Ovary (tissue), 9 donors: ENCODE data around the gene FBLN7. TPM values are rescaled to one million over a fixed set of nuclear protein-coding genes. Genes with fewer than 3 reads are reported as not detected.

Experiments
- DNase-seq, 5 donors: peaks; one replicate each; pipeline ENCODE4 v3.0.0-alpha.2; 2019 to 2020
- H3K27ac ChIP-seq, 2 donors: fragments of 200-600 bp; one replicate each; pipeline versions ENCODE4 v1.5.1 to v1.8.0; 2019 to 2022
- H3K27me3 ChIP-seq: fragments of 200-600 bp; one replicate; pipeline ENCODE4 v1.8.0; 2022
- H3K36me3 ChIP-seq: fragments of 200-600 bp; sonication (generic); one replicate; pipeline ENCODE4 v1.5.1; 2019
- H3K4me1 ChIP-seq: one replicate; pipeline ENCODE4 v1.8.1; 2013; ENCODE audit warnings: mild to moderate bottlenecking, moderate library complexity; ENCODE audit not compliant: insufficient read depth
- H3K4me3 ChIP-seq: fragments of 200-600 bp; sonication (generic); one replicate; pipeline ENCODE4 v1.5.1; 2017
- H3K9me3 ChIP-seq, 2 donors: fragments of 200-600 bp in 1 of 2; sonication (generic) in 1 of 2; one replicate each; pipeline versions ENCODE4 v1.5.1 to v1.8.1; 2013 to 2019; ENCODE audit warnings: mild to moderate bottlenecking in 1 of 2, moderate library complexity in 1 of 2
- CTCF ChIP-seq, 3 donors: fragments of 450-650 bp in 2 of 3; fragments of 200-600 bp in 1 of 3; IDR thresholded peaks; one replicate each; pipeline versions ENCODE4 v1.5.1 to v1.8.0; 2016 to 2022; ENCODE audit warnings: antibody characterized with exemption in 3 of 3, mild to moderate bottlenecking in 1 of 3
- EP300 ChIP-seq: sonication (generic); formaldehyde crosslinking; IDR thresholded peaks from one replicate; pipeline ENCODE4 v1.6.1; 2017; ENCODE audit warnings: antibody characterized with exemption
- POLR2A ChIP-seq: fragments of 450-650 bp; IDR thresholded peaks from one replicate; pipeline ENCODE4 v1.6.1; 2017; ENCODE audit warnings: antibody characterized with exemption, mild to moderate bottlenecking, moderate library complexity
- WGBS, 3 donors: extraction: QIAGEN DNeasy Blood & Tissue Kit in 1 of 3; methylation state at CpG; one replicate each; pipeline versions ENCODE4 v1.1.5 to v1.1.7; 2013 to 2017; 5-methylcytosine and 5-hydroxymethylcytosine counted together
- intact Hi-C, 4 donors: fragments of 100-400 bp; cut with DNase I; formaldehyde crosslinking; loops; one replicate each; pipeline versions ENCODE4 v1.11.0 to v1.15.1; 2022 to 2023
- polyA plus RNA-seq, 2 donors: library from polyadenylated mRNA; stranded (reverse); fragments of 200-250 nt in 1 of 2; fragments of 350-450 nt in 1 of 2; fragmentation: Illumina TruSeq in 1 of 2; extraction: RNeasy Lipid Tissue Mini Kit (QIAGEN cat#74804) in 1 of 2; gene quantifications; one replicate each; pipeline ENCODE4 v1.2.3, GENCODE V29; 2013 to 2014
- total RNA-seq, 7 donors: library from RNA; depleted of rRNA in 2 of 7; stranded (reverse); fragments of >200 nt in 2 of 7; fragmentation: NEBNext Ultra II Directional in 3 of 7; extraction: Animal tissue kit (Norgen Biotek cat#: 25700) in 3 of 7; gene quantifications; one replicate each; pipeline versions ENCODE4 v1.1.0 to v1.2.4, GENCODE V29; 2016 to 2023
- donor health status: DM: no; HTN: no; CAD: no; lungs with moderate emphysema.
- donor health status: DM: no; HTN: no; CAD: no.
- donor health status: Bipolar disorder and iron deficiency.
- donor health status: DM: yes; HTN: yes; CAD: no.
- donor health status: DM: no; HTN: no; CAD: no.
- donor health status: DM: yes; HTN: yes; CAD: no.

The FBLN7 gene
- total and polyA plus RNA-seq, 9 donors, result 0.18 to 5.0 (median 1.3) TPM

GRCh38 chr2:112151271-112151670, 13.1 kb downstream of the FBLN7 start:
- 75 to 84% (median 83%) methylated on average over 5 of the region's 5 CpGs for WGBS, 3 donors
- no peaks in the 10 kb centered on the region for H3K9me3 ChIP-seq
- no peaks in the 10 kb centered on the region for H3K36me3 ChIP-seq
- no peak for DNase-seq
- no peaks in the 10 kb centered on the region for H3K27me3 ChIP-seq
- intact Hi-C loops, result no loop called here
- no peak overlapping the region for H3K4me3 ChIP-seq
- H3K4me1 ChIP-seq, result no peaks in the 10 kb centered on the region
- TF ChIP-seq EP300 (no peak), POLR2A (no peak), CTCF (IDR thresholded peaks at IDR 0.05) (no peak)
- no peak overlapping the region for H3K27ac ChIP-seq

- no peaks in the 10 kb centered on the region for H3K9me3 ChIP-seq
- WGBS, 3 donors, result 93 to 97% (median 94%) methylated on average over 18 of the region's 18 CpGs
- H3K4me1 ChIP-seq, result no peaks in the 10 kb centered on the region
- no peak overlapping the region for H3K4me3 ChIP-seq
- peak in 1 of 5 donors; percentile 21 for DNase-seq
- no peaks in the 10 kb centered on the region for H3K27me3 ChIP-seq
- H3K27ac ChIP-seq, result no peak overlapping the region
- intact Hi-C loops, result no loop called here
- no peaks in the 10 kb centered on the region for H3K36me3 ChIP-seq
- no peak for TF ChIP-seq CTCF (IDR thresholded peaks at IDR 0.05)
- TF ChIP-seq POLR2A, result no peak
- no peak for TF ChIP-seq EP300
Observed at GRCh38 chr2:112151701-112152440, 13.7 kb downstream of the FBLN7 start.

GRCh38 chr2:112152476-112153178, 14.4 kb downstream of the FBLN7 start:
- no peak for DNase-seq
- no peaks in the 10 kb centered on the region for H3K27me3 ChIP-seq
- no peak overlapping the region for H3K27ac ChIP-seq
- intact Hi-C loops, result no loop called here
- no peaks in the 10 kb centered on the region for H3K4me1 ChIP-seq
- no peak overlapping the region for H3K4me3 ChIP-seq
- 94 to 95% (median 95%) methylated on average over 10 of the region's 10 CpGs for WGBS, 3 donors
- H3K36me3 ChIP-seq, result no peaks in the 10 kb centered on the region
- TF ChIP-seq POLR2A (no peak), CTCF (IDR thresholded peaks at IDR 0.05) (no peak), EP300 (no peak)
- H3K9me3 ChIP-seq, result no peaks in the 10 kb centered on the region

GRCh38 chr2:112153179-112153490, 14.9 kb downstream of the FBLN7 start:
- Histone ChIP-seq H3K27me3 (no peaks in the 10 kb centered on the region), H3K4me1 (no peaks in the 10 kb centered on the region), H3K9me3 (no peaks in the 10 kb centered on the region), H3K27ac (no peak overlapping the region), H3K36me3 (no peaks in the 10 kb centered on the region), H3K4me3 (no peak overlapping the region)
- DNase-seq, result no peak
- intact Hi-C loops, result no loop called here
- 88 to 91% (median 89%) methylated on average over 12 of the region's 12 CpGs for WGBS, 3 donors
- TF ChIP-seq POLR2A (no peak), CTCF (IDR thresholded peaks at IDR 0.05) (no peak), EP300 (no peak)
